GM12878 (cell line): ENCODE data around the gene OVOL1. TPM values are rescaled to one million over a fixed set of nuclear protein-coding genes. Genes with fewer than 3 reads are reported as not detected.

Source experiments
- ATAC-seq: fragments of 200-7000 bp; cut with Tn5 transposase; 3 replicates; pipeline ENCODE4 v1.9.1; 2020; ENCODE audit warnings: mild to moderate bottlenecking, moderate library complexity
- BruUV-seq: library from RNA; stranded (reverse); fragments of 400-500 nt; replicated peaks from 2 replicates; lab custom pipeline; 2021; lab: Mats Ljungman, UMichigan
- CTCF ChIA-PET: fragments of 300-600 bp; sonication (Branson Sonifier 250); formaldehyde crosslinking; extraction: SDS; loops from one replicate; lab custom pipeline; 2021; ENCODE audit warnings: inconsistent platforms; lab: Yijun Ruan, JAX
- POLR2A ChIA-PET: fragments of 350-600 bp; formaldehyde crosslinking; extraction: SDS; loops from one replicate; lab custom pipeline; 2021; ENCODE audit warnings: inconsistent platforms; lab: Charles Lee
- RAD21 ChIA-PET: fragments of 300-600 bp; sonication (Branson Sonifier 250); formaldehyde crosslinking; loops from one replicate; lab custom pipeline; 2023; ENCODE audit warnings: antibody characterized with exemption; ENCODE audit not compliant: unreplicated experiment; lab: Charles Lee
- SMC1A ChIA-PET: fragments of 300-600 bp; sonication (Branson Sonifier 250); formaldehyde crosslinking; loops from one replicate; lab custom pipeline; 2023; ENCODE audit not compliant: unreplicated experiment, uncharacterized antibody; lab: Charles Lee
- DNase-seq: peaks from one replicate; pipeline ENCODE4 v3.0.0-alpha.2; 2011; ENCODE audit warnings: low read depth, low spot score
- FAIRE-seq: peaks from 3 replicates; lab custom pipeline; 2011; peaks lifted over from hg19 to GRCh38; lab: Jason Lieb, UNC
- H2AFZ ChIP-seq: 2 replicates; pipeline ENCODE4 v1.6.0; 2011; ENCODE audit warnings: low read depth, low read length, control low read depth; ENCODE audit not compliant: control insufficient read depth
- H3K27ac ChIP-seq: 2 replicates; pipeline ENCODE4 v1.5.1; 2011; ENCODE audit warnings: control low read depth; ENCODE audit not compliant: control insufficient read depth, insufficient read depth
- H3K27me3 ChIP-seq, 2 experiments: replicated peaks in 1 of 2; 2 replicates each; pipeline versions ENCODE4 v1.6.0 to v1.6.1; 2011; ENCODE audit warnings: low read length in 1 of 2; ENCODE audit not compliant: control insufficient read depth in 2 of 2, insufficient read depth in 2 of 2
- H3K36me3 ChIP-seq, 2 experiments: 2 replicates each; pipeline ENCODE4 v1.5.1; 2011; ENCODE audit warnings: low read length in 1 of 2; ENCODE audit not compliant: control insufficient read depth in 2 of 2, insufficient read depth in 2 of 2
- H3K4me1 ChIP-seq: 2 replicates; pipeline ENCODE4 v1.6.1; 2011; ENCODE audit warnings: mild to moderate bottlenecking, low read length, moderate library complexity, mixed read lengths; ENCODE audit not compliant: control insufficient read depth, insufficient read depth
- H3K4me2 ChIP-seq: 2 replicates; pipeline ENCODE4 v1.6.0; 2011; ENCODE audit warnings: control low read depth; ENCODE audit not compliant: control insufficient read depth, insufficient read depth
- H3K4me3 ChIP-seq: fragments of 200-600 bp; sonication (generic); 2 replicates; pipeline ENCODE4 v1.5.1; 2016
- H3K79me2 ChIP-seq: 2 replicates; pipeline ENCODE4 v1.6.0; 2011; ENCODE audit warnings: low read length; ENCODE audit not compliant: control insufficient read depth, insufficient read depth
- H3K9ac ChIP-seq: 2 replicates; pipeline ENCODE4 v1.8.0; 2011; ENCODE audit warnings: low read length, control low read depth, mixed read lengths; ENCODE audit not compliant: control insufficient read depth, insufficient read depth
- H3K9me3 ChIP-seq: replicated peaks from 3 replicates; pipeline ENCODE4 v1.5.1; 2011; ENCODE audit warnings: mild to moderate bottlenecking, low read length; ENCODE audit not compliant: control insufficient read depth, insufficient read depth
- H4K20me1 ChIP-seq: 2 replicates; pipeline ENCODE4 v1.6.0; 2011; ENCODE audit not compliant: control insufficient read depth, insufficient read depth
- CHD2 ChIP-seq: IDR thresholded peaks from 2 replicates; pipeline ENCODE4 v1.6.1; 2011; ENCODE audit warnings: low read depth, low read length, improper control_type of control experiment, borderline replicate concordance
- JUNB ChIP-seq: IDR thresholded peaks from 2 replicates; pipeline ENCODE4 v1.6.1; 2016; ENCODE audit warnings: antibody characterized with exemption, mild to moderate bottlenecking
- RUNX3 ChIP-seq: IDR thresholded peaks from 2 replicates; pipeline ENCODE4 v1.6.1; 2012; ENCODE audit warnings: low read length, inconsistent platforms
- SRF ChIP-seq, 2 experiments: IDR thresholded peaks; 2 replicates each; pipeline ENCODE4 v1.6.1; 2011; ENCODE audit warnings: low read depth in 2 of 2, low read length in 2 of 2, mild to moderate bottlenecking in 1 of 2, moderate library complexity in 1 of 2
- WGBS: methylation state at CpG from one replicate; pipeline ENCODE4 v1.1.6; 2016; ENCODE audit warnings: low lambda C conversion rate; ENCODE audit not compliant: insufficient replicate concordance, insufficient coverage; ENCODE audit errors: missing lambda C conversion rate; 5-methylcytosine and 5-hydroxymethylcytosine counted together
- in situ Hi-C: fragments of 300-500 bp; cut with MboI; formaldehyde crosslinking; loops from 9 replicates; pipeline ENCODE4 v1.14.3; 2018; ENCODE audit warnings: mixed read lengths
- intact Hi-C: fragments of 100-400 bp; cut with micrococcal nuclease; formaldehyde crosslinking; loops from one replicate; pipeline ENCODE4 v1.14.2; 2022; ENCODE audit not compliant: unreplicated experiment
- polyA plus RNA-seq, 11 experiments: library from polyadenylated mRNA; depleted of rRNA in 4 of 11; unstranded in 6 of 11; stranded (reverse) in 5 of 11; fragments of >200 nt; fragmentation: Nextera tagmentation in 4 of 11; fragmentation: Illumina TruSeq in 1 of 11; extraction: Ambion mirVana in 4 of 11; extraction: Trizol in 1 of 11; gene quantifications; 1 replicate in 1 of 11; 2 replicates in 10 of 11; pipeline versions ENCODE4 v1.2.1 to v1.2.3, GENCODE V29; 2011 to 2016; ENCODE audit warnings: inconsistent platforms in 2 of 11, missing spikeins in 2 of 11, low read depth in 1 of 11
- total RNA-seq, 4 experiments: library from RNA; depleted of rRNA in 3 of 4; stranded (reverse); fragments of >200 nt in 3 of 4; fragmentation: Illumina TruSeq in 1 of 4; extraction: Trizol in 1 of 4; gene quantifications; 2 replicates each; pipeline versions ENCODE4 v1.2.1 to v1.2.3, GENCODE V29; 2013 to 2021

OVOL1 gene
- total and polyA plus RNA-seq, 10 of the 15 experiments (the other 5 are each of a cell fraction or from before 2014, with no cell fraction given) = 0.04 to 0.96 (median 0.09) TPM; not detected in 7

DNA sequence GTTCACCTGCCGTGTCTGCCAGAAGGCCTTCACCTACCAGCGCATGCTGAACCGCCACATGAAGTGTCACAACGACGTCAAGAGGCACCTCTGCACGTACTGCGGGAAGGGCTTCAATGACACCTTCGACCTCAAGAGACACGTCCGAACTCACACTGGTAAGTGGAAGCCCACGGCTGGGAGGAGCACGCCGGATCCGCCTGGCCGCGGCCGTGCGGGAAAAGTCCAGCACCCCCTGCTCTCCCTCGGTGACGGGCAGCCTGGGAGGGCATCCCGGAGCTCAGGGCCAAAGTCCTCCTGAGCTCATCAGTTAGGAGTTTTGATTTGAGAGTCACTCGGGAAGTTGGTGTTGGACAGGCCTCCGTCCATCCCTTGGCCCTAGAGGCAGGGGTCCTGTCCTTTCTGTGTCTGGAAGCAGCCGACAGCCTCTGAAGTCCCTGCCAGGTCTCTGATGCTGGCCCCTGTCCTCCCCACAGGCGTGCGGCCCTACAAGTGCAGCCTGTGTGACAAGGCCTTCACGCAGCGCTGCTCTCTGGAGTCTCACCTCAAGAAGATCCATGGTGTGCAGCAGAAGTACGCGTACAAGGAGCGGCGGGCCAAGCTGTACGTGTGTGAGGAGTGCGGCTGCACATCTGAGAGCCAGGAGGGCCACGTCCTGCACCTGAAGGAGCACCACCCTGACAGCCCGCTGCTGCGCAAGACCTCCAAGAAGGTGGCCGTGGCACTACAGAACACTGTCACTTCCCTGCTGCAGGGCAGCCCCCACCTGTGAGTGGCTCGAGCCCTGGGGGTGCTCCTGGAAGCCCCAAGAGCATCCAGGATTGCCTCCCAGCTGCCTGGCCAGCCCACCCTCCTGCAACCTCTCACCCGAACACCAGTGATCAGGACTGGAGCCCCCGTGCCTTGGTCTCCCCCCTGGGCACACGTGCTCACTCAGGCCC, 8.0 kb downstream of the OVOL1 start:
- Histone ChIP-seq H3K4me3 (no peak overlapping the region), H3K36me3 (no peaks in the 10 kb centered on the region), H2AFZ (no peak overlapping the region), H3K27me3 (no peaks in the 10 kb centered on the region), H3K9ac (no peak overlapping the region)
- intact Hi-C loops = no loop called here
- BruUV-seq = no TSS peak
- ChIA-PET SMC1A (no interaction called here), POLR2A (interaction anchor here (1.0 kb wide), 1 partner anchor 16 kb away, joined by 3 read pairs; no protein-coding TSS in a partner anchor)
- ATAC-seq (no peak), DNase-seq (no peak), FAIRE-seq (no peak)
- 69% methylated on average over 40 of the region's 42 CpGs for WGBS
- TF ChIP-seq RUNX3 (no peak), JUNB (no peak), CHD2 (no peak), SRF (IDR thresholded peaks at IDR 0.05; ENCODE audit: low read depth in 2 of 2, low read length in 2 of 2) (0 out of 4 replicates have a peak, but pooled peaks of 1 of the 2 experiments have one; percentile 15)
- TF ChIP-seq, all 136 proteins: peak for 1
- no peaks in the 10 kb centered on the region for H4K20me1 ChIP-seq
- no peak overlapping the region for H3K4me2 ChIP-seq
- no peaks in the 10 kb centered on the region for H3K79me2 ChIP-seq
- H3K9me3 ChIP-seq = no peaks in the 10 kb centered on the region
- in situ Hi-C loops = no loop called here
- CTCF ChIA-PET = interaction anchor here (1.3 to 2.1 kb wide), 2 partner anchors 15 kb away, joined by 5 read pairs; no protein-coding TSS in a partner anchor
- peaks cover 13% of the 10 kb centered on the region for H3K4me1 ChIP-seq
- H3K27ac ChIP-seq = no peak overlapping the region
- RAD21 ChIA-PET = no interaction called here
